Parathyroid adenoma (tissue), 2 donors: ENCODE measurements around the gene OARD1.

ENCODE experiments used
- H2AFZ ChIP-seq: fragments of 300-600 bp; sonication (generic); one replicate; pipeline ENCODE4 v1.7.0; 2017; ENCODE audit warnings: antibody characterized with exemption, mild to moderate bottlenecking
- H3K27ac ChIP-seq: fragments of 300-600 bp; sonication (generic); one replicate; pipeline ENCODE4 v1.7.0; 2017
- H3K27me3 ChIP-seq: fragments of 300-600 bp; sonication (generic); one replicate; pipeline ENCODE4 v1.7.0; 2017; ENCODE audit warnings: low read length; ENCODE audit not compliant: control insufficient read depth, insufficient read depth
- H3K36me3 ChIP-seq: fragments of 300-600 bp; sonication (generic); one replicate; pipeline ENCODE4 v1.7.0; 2017; ENCODE audit warnings: low read length; ENCODE audit not compliant: control insufficient read depth, insufficient read depth
- H3K4me1 ChIP-seq: fragments of 300-600 bp; sonication (generic); one replicate; pipeline ENCODE4 v1.7.0; 2017; ENCODE audit warnings: control low read depth
- H3K4me2 ChIP-seq: fragments of 300-600 bp; sonication (generic); one replicate; pipeline ENCODE4 v1.7.0; 2017; ENCODE audit warnings: low read length
- H3K4me3 ChIP-seq: fragments of 300-600 bp; sonication (generic); one replicate; pipeline ENCODE4 v1.7.0; 2017; ENCODE audit warnings: low read depth, low read length
- H3K79me2 ChIP-seq: fragments of 300-600 bp; sonication (generic); one replicate; pipeline ENCODE4 v1.7.0; 2017; ENCODE audit warnings: control low read depth
- H3K9ac ChIP-seq: fragments of 300-600 bp; sonication (generic); one replicate; pipeline ENCODE4 v1.7.0; 2017; ENCODE audit warnings: mild to moderate bottlenecking
- H3K9me3 ChIP-seq: fragments of 300-600 bp; sonication (generic); one replicate; pipeline ENCODE4 v1.7.0; 2017; ENCODE audit warnings: low read length; ENCODE audit not compliant: control insufficient read depth
- TF ChIP-seq, protein P1 (sequence below): fragments of 300-600 bp; sonication (generic); IDR thresholded peaks from one replicate; pipeline ENCODE4 v1.7.0; 2017; ENCODE audit warnings: antibody characterized with exemption, mild to moderate bottlenecking
- donor health status: primary hyperparathyroidism.

The OARD1 gene

GRCh38 chr6:41075651-41076626 is 3.8 kb upstream of the OARD1 start:
- TF ChIP-seq, protein P1, sequence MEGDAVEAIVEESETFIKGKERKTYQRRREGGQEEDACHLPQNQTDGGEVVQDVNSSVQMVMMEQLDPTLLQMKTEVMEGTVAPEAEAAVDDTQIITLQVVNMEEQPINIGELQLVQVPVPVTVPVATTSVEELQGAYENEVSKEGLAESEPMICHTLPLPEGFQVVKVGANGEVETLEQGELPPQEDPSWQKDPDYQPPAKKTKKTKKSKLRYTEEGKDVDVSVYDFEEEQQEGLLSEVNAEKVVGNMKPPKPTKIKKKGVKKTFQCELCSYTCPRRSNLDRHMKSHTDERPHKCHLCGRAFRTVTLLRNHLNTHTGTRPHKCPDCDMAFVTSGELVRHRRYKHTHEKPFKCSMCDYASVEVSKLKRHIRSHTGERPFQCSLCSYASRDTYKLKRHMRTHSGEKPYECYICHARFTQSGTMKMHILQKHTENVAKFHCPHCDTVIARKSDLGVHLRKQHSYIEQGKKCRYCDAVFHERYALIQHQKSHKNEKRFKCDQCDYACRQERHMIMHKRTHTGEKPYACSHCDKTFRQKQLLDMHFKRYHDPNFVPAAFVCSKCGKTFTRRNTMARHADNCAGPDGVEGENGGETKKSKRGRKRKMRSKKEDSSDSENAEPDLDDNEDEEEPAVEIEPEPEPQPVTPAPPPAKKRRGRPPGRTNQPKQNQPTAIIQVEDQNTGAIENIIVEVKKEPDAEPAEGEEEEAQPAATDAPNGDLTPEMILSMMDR, result no peak
- Histone ChIP-seq H3K4me1 (peaks cover 6% of the 10 kb centered on the region), H3K36me3 (no peaks in the 10 kb centered on the region), H3K4me2 (no peak overlapping the region), H3K27me3 (no peaks in the 10 kb centered on the region), H3K4me3 (no peak overlapping the region), H3K79me2 (peaks cover 8% of the 10 kb centered on the region), H3K9ac (no peak overlapping the region), H3K27ac (no peak overlapping the region), H3K9me3 (no peaks in the 10 kb centered on the region), H2AFZ (no peak overlapping the region)

DNA sequence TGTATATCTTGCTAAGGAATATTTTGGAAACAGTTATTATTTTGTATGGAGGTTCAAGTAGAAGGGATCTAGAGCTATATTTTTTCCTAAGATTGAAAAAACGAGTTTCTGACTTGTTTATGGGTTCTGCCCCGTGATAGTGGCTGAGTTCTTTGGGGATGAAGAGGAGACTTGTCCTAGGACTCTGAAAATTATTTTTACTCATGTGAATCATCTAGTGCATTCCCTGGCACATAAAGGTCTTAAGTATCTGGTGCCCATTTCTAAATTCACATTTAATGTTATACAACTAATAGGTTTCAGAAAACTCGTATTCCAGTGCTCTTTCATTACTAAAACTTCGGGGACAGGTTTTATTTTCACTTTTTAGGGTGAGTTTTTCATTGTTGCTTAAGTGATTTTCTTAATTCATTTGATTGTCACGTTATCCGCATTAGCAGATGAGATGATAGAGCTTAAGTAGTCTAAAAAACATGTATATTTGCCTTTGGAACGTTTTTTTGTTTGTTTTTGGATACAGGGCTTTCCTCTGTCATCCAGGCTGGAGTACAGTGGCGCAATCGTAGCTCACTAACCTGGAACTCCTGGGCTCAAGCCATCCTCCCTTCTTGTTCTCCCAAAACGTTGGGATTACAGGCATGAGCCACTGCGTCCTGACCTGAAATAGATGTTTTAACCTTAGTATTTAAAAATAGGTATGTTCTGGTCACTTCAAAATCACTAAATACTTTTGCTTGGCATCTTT is 2.7 kb upstream of the OARD1 start:
- no peaks in the 10 kb centered on the region for H3K27me3 ChIP-seq
- H2AFZ ChIP-seq, result peak overlapping the region; percentile 91
- peak overlapping the region; percentile 99 for H3K27ac ChIP-seq
- peaks cover 11% of the 10 kb centered on the region for H3K4me1 ChIP-seq
- no peak overlapping the region for H3K9ac ChIP-seq
- peak overlapping the region; percentile 93 for H3K4me3 ChIP-seq
- TF ChIP-seq, protein P1, result no peak
- no peaks in the 10 kb centered on the region for H3K36me3 ChIP-seq
- no peaks in the 10 kb centered on the region for H3K9me3 ChIP-seq
- peak overlapping the region; percentile 59 for H3K4me2 ChIP-seq
- peaks cover 8% of the 10 kb centered on the region for H3K79me2 ChIP-seq

- peak overlapping the region; percentile 99 for H3K27ac ChIP-seq
- peak overlapping the region; percentile 93 for H3K4me3 ChIP-seq
- TF ChIP-seq, protein P1, result no peak
- H3K79me2 ChIP-seq, result peaks cover 8% of the 10 kb centered on the region
- H3K27me3 ChIP-seq, result no peaks in the 10 kb centered on the region
- no peak overlapping the region for H3K9ac ChIP-seq
- H3K36me3 ChIP-seq, result no peaks in the 10 kb centered on the region
- peaks cover 11% of the 10 kb centered on the region for H3K4me1 ChIP-seq
- H3K9me3 ChIP-seq, result no peaks in the 10 kb centered on the region
- H3K4me2 ChIP-seq, result peak overlapping the region; percentile 59
- peak overlapping the region; percentile 91 for H2AFZ ChIP-seq
Measured at GRCh38 chr6:41073968-41074691, 2.0 kb upstream of the OARD1 start.

- Histone ChIP-seq H2AFZ (peak overlapping the region; percentile 91), H3K36me3 (no peaks in the 10 kb centered on the region), H3K9ac (peak overlapping the region; percentile 97), H3K4me2 (peak overlapping the region; percentile 59), H3K4me1 (peaks cover 11% of the 10 kb centered on the region), H3K27ac (peak overlapping the region; percentile 99), H3K27me3 (no peaks in the 10 kb centered on the region), H3K79me2 (peaks cover 8% of the 10 kb centered on the region), H3K4me3 (peak overlapping the region; percentile 93), H3K9me3 (no peaks in the 10 kb centered on the region)
- TF ChIP-seq, protein P1, result no peak
Measured at GRCh38 chr6:41073203-41073967, 1.2 kb upstream of the OARD1 start.
